Left ventricle myocardium inferior (tissue), 1 donor: ENCODE measurements around the gene RTF1. TPM values are rescaled to one million over a fixed set of nuclear protein-coding genes. Genes with fewer than 3 reads are reported as not detected.
A peak's percentile ranks its signal among the peaks of the same experiment; 100 is the strongest.

Experiments used
- DNase-seq: peaks from one replicate; pipeline ENCODE4 v3.0.0-alpha.2; 2020
- H3K27ac ChIP-seq: fragments of 200-600 bp; replicated peaks from 2 replicates; pipeline ENCODE4 v1.8.0; 2021
- H3K27me3 ChIP-seq: fragments of 200-600 bp; 2 replicates; pipeline ENCODE4 v1.8.0; 2021; ENCODE audit warnings: low read depth
- H3K36me3 ChIP-seq: fragments of 200-600 bp; 2 replicates; pipeline ENCODE4 v1.8.0; 2021
- H3K4me1 ChIP-seq: fragments of 200-600 bp; 2 replicates; pipeline ENCODE4 v1.8.0; 2021
- H3K4me3 ChIP-seq: fragments of 200-600 bp; 2 replicates; pipeline ENCODE4 v1.8.0; 2021; ENCODE audit warnings: mild to moderate bottlenecking, moderate library complexity
- H3K9me3 ChIP-seq: fragments of 200-600 bp; replicated peaks from 2 replicates; pipeline ENCODE4 v1.8.0; 2021
- CTCF ChIP-seq: fragments of 200-600 bp; IDR thresholded peaks from 2 replicates; pipeline ENCODE4 v1.8.0; 2021; ENCODE audit warnings: antibody characterized with exemption, mild to moderate bottlenecking, borderline replicate concordance
- intact Hi-C: fragments of 100-400 bp; cut with micrococcal nuclease; formaldehyde crosslinking; loops from one replicate; pipeline ENCODE4 v1.11.0; 2022
- total RNA-seq: library from RNA; stranded (reverse); fragmentation: NEBNext Ultra II Directional; extraction: Animal tissue kit (Norgen Biotek cat#: 25700); gene quantifications from one replicate; pipeline ENCODE4 v1.2.1, GENCODE V29; 2021
- donor health status: DM: no; HTN: yes; CAD: no; lungs with severe emphysema.

RTF1 gene
- total RNA-seq, 1 donor from 2014 or later, result 23.4 TPM

GRCh38 chr15:41512512-41512939 is 95.6 kb downstream of the RTF1 start:
- DNase-seq, result no peak
- Histone ChIP-seq H3K4me3 (peak overlapping the region; percentile 67), H3K9me3 (no peaks in the 10 kb centered on the region), H3K27ac (no peak overlapping the region), H3K4me1 (peaks cover 30% of the 10 kb centered on the region), H3K27me3 (peaks cover 43% of the 10 kb centered on the region), H3K36me3 (peaks cover 7% of the 10 kb centered on the region)
- intact Hi-C loops, result no loop called here
- TF ChIP-seq CTCF, result no peak

- Histone ChIP-seq H3K4me3 (peak overlapping the region; percentile 67), H3K27ac (peak overlapping the region; percentile 2), H3K36me3 (peaks cover 12% of the 10 kb centered on the region), H3K4me1 (peaks cover 30% of the 10 kb centered on the region), H3K9me3 (no peaks in the 10 kb centered on the region), H3K27me3 (peaks cover 43% of the 10 kb centered on the region)
- no peak for TF ChIP-seq CTCF
- intact Hi-C loops, result no loop called here
- no peak for DNase-seq
Observed at GRCh38 chr15:41512940-41513505, 96.1 kb downstream of the RTF1 start.

- no peaks in the 10 kb centered on the region for H3K9me3 ChIP-seq
- DNase-seq, result no peak
- H3K36me3 ChIP-seq, result peaks cover 14% of the 10 kb centered on the region
- TF ChIP-seq CTCF, result no peak
- peak within 1 kb of the TSS; percentile 67 for H3K4me3 ChIP-seq
- peak within 1 kb of the TSS; percentile 2 for H3K27ac ChIP-seq
- intact Hi-C loops, result no loop called here
- H3K27me3 ChIP-seq, result peaks cover 43% of the 10 kb centered on the region
- H3K4me1 ChIP-seq, result peaks cover 30% of the 10 kb centered on the region
Observed at GRCh38 chr15:41513506-41514227, 96.8 kb downstream of the RTF1 start, which contains the start of gene LTK. TSS of gene LTK (minus strand) at chr15:41513827. CDS start at chr15:41513709, 118 bp downstream.

- intact Hi-C loops, result no loop called here
- Histone ChIP-seq H3K27me3 (peaks cover 16% of the 10 kb centered on the region), H3K4me3 (no peak overlapping the region)
Observed at GRCh38 chr15:41517895-41518449, 101.1 kb downstream of the RTF1 start.

GRCh38 chr15:41520636-41521035 is 103.7 kb downstream of the RTF1 start:
- Histone ChIP-seq H3K9me3 (no peaks in the 10 kb centered on the region), H3K4me1 (no peaks in the 10 kb centered on the region), H3K36me3 (peaks cover 32% of the 10 kb centered on the region), H3K27ac (no peak overlapping the region), H3K4me3 (no peak overlapping the region), H3K27me3 (no peaks in the 10 kb centered on the region)
- no peak for TF ChIP-seq CTCF
- no peak for DNase-seq
- intact Hi-C loops, result no loop called here

More at GRCh38 chr15:41517895-41518449, 101.1 kb downstream of the RTF1 start:
- Histone ChIP-seq H3K9me3 (no peaks in the 10 kb centered on the region), H3K27ac (no peak overlapping the region), H3K36me3 (peaks cover 24% of the 10 kb centered on the region), H3K4me1 (peaks cover 12% of the 10 kb centered on the region)
- DNase-seq, result no peak
- TF ChIP-seq CTCF, result no peak
